NCI-H345 treated with DMSO at 0.1 percent for 48 hours (cell line): ENCODE measurements around the gene PRSS53.
"Not testable (repeated sequence)": the region's sequence is repeated elsewhere in the genome, so short reads cannot be mapped to it uniquely, and the experiment has no call there.

Experiments used
- DNase-seq: peaks from one replicate; lab custom pipeline; 2025; ENCODE audit not compliant: unreplicated experiment; lab: John Stamatoyannopoulos, UW

PRSS53 gene

DNA sequence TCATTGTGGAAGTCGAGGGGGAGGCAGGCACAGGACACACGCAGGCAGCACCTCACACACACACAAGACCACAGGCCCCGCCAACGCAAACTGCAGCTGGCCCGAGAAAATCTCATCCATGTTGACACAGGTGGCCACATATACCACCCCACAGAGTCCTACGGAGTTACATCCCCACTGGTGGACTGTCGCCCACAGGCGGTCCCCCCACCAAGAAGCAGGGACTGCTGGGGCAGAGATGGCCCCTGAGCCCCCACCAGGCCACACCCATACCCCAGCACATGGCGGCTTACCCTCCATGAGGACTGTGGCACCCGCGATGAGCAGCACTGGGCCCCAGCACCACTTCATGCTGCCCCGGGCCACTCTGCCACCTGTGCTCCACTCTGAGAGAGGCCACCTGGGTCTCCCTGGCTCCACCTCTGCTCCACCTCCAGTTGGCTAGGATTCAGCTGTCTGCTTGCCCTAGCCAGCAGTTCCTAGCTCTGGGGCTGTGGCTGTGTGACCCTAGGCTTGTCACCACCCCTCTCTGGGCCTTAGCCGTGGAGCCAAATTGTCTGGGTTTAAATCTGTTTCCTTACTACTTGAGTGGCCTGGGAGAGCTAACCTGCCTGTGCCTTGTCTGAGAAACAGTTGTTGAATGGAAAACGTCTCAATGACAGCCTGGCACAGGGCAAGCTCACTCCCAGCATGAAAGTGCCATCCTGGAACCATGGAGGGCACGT is at the start of gene PRSS53:
PRSS53 (minus strand) TSS at position 485 of the 725 bp plus-strand sequence; CDS start at position 351, 134 bp downstream.
- no peak for DNase-seq

- DNase-seq: not testable (repeated sequence)
Measured at GRCh38 chr16:31136822-31137499, 48.2 kb upstream of the PRSS53 start.

DNA sequence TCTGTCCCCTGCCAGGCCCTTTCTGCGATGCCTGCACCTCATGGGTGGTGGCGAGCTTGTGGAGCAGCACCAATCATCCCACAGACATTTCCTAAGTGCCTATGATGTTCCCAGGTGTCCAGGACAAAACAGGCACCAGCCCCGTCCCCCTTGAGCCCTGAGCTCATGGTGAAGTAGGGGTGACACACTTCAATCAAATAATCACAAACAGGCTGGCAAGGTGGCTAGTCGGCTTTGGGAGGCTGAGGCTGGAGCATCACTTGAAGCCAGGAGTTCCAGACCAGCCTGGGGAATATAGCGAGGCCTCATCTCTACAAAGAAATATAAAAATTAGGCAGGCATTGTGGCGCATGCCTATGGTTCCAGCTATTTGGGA is 47.5 kb upstream of the PRSS53 start:
- DNase-seq: no peak

DNA sequence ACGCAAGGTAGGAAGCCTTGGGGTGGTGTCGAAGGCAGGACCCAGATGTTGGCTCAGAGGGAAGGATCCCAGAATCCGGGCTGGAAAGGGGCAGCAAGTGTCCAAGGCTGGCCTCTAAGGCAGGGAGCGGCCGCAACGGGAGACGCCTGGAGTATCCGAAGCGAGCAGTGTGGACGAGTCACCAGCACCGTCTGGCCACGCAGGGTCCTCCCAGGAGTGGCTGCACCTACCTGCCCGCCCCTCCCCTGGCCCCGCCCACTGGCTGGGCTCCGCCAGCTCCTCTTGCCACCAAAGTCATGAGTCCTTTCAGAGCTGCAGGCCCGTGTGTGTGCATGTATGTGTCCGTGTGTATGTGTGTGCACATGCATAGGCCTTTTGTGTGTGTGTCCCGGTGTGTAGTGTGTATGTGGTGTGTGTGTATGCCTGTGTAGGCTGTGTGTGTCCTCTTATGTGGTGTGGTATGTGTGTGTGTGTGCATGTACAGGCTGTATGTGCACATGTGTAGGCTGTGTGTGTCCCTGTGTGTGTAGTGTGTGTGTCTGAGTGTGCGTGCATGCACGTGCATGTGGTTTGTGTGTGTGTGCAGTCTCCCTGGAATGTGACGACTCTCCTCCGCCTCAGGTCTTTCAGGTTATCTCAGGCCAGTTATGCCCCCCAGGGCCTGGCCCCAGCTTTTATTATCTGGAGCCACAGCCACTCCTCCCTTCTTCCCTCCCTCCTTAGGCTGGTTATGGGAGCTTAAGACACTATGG is 47.0 kb upstream of the PRSS53 start, which contains the start of gene PRSS8:
PRSS8 (minus strand) TSS at position 193 of the 752 bp plus-strand sequence. CDS start 229 bp downstream, outside the sequence.
- no peak for DNase-seq

DNA sequence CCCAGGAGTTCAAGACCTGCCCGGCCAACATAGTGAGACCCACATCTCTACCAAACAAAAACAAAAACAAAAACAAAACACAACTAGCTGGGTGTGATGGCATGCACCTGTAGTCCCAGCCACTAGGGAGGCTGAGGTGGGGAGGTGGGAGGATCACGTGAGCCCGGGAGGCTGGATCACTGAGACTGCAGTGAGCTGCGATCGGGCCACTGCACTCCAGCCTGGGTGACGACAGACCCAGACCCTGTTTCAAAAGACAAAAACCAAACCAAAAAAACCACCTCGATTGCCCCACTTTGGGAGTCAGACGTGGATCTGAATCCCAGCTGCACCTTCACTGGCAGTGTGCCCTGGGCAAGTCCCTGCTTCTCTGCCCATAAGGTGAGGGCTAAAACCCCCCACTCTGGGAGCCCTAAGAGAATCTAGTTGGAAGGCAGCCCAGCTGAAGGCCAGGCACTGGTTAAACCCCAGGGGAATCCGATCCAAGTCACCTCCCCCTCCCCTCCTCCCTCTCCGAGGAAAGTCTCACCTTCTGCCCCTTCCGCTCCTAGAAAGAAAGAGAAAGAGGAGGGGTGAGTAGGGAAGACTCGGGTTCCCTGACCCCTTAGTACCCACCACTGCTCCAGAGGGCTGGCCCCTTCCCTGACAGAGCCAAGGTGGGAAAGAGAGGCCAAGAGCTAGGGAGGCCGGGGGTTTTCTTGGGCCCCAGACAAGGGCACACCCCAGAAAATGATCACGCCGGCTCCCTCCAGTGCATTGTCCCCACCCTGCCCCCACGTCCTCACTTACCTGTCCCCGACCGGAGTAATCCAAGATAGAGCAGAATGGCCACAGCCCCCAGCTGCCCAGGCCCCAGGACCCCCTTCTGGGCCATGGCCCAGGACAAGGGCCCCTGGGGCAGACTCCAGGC is 46.1 kb upstream of the PRSS53 start:
- no peak for DNase-seq

DNA sequence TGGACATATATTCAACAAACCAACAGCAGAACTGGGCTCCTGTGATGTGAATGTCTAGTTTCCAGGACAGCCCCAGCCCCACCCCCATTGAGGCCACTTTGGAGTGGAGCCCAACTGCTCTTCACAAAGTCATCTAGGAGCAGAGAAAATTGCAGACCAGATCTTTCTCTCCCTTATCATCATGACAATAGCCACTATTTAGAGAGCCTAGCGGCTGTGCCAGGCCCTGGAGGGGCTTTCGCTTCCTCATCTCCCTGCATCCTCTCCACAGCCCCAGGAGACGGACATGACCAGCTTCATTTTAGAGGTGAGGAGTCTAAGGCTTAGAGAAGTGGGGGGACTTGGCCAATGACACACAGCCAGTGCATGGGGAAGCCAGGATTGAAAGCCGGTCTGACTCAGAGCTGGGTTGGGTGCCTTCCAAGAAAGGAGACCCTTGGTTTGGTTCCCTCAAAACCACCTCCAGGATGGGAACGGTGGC is 45.4 kb upstream of the PRSS53 start:
- DNase-seq: no peak

- DNase-seq: no peak
Measured at GRCh38 chr16:31133046-31133501, 44.3 kb upstream of the PRSS53 start.

DNA sequence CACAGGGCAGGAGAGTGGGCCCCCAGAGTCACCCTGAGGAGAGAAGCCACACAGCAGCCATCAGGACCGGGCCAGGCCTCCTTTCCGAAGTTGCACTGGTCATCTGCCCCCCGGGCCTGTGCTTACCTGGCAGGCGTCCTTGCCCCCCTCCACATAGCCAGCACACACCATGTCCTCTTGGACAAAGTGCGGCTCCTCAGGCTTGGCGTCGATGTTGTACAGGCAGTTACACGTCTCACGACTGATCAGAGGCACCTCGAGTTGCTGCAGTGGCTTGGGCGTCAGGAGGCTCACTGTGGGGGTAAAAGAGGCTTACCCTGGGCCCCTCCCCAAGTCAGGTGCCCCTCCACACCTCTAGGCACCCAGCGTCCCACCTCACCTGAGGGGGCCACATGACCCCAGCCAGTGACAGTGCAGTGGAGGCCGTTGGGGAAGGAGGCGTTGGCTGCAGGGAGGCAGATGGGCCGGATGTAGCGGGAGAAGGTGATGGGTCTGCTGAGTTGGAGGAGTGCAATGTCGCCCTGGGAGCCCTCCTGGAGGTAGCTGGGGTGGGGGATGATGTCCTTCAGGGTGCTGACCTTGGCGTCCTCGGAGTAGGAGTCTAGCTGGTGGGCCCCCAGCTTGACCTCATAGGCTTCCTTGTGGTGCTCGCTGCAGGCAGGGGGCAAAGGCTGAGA is 43.7 kb upstream of the PRSS53 start:
- no peak for DNase-seq

GRCh38 chr16:31131841-31132271 is 43.1 kb upstream of the PRSS53 start:
- DNase-seq: no peak

DNA sequence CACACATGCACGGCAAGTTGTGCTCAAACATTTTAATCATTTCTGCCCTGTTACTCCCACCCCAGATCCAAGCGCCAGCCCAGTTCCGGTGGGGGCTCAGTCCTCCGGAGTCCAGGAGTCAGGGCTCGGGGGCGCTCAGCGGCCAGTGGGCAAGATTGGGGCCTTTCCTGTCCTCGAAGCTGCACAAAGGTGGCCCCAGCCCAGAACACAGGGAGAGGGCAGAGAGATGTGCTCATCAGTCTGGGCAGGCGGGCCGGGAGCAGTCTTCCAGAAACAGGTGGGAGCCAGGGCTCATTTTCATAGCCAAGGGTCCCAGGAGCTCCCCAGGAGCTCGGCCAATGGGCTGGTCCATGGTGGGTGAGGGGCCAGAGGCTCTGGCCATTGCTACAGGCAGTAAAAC is 42.7 kb upstream of the PRSS53 start:
- no peak for DNase-seq

- no peak for DNase-seq
Measured at GRCh38 chr16:31130899-31131298, 42.2 kb upstream of the PRSS53 start.

DNA sequence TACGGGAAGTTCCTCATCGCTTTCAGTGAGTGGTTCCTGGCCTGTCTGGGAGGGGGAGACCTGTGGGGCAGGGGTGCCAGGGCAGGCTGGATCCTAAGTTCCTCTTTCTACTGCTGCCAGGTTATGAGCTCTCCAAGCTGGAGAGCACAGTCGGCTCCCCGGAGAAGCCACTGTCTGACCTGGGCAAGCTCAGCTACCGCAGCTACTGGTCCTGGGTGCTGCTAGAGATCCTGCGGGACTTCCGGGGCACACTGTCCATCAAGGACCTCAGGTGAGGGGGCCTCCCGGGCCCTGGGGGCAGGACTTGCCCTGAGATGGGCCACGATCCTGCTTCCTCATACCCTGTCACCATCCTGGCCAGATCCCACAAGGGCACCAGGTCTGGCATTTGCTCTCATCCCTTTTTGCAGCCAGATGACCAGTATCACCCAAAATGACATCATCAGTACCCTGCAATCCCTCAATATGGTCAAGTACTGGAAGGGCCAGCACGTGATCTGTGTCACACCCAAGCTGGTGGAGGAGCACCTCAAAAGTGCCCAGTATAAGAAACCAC is 41.7 kb upstream of the PRSS53 start:
- DNase-seq: no peak

GRCh38 chr16:31129568-31130335 is 41.0 kb upstream of the PRSS53 start:
- no peak for DNase-seq

DNA sequence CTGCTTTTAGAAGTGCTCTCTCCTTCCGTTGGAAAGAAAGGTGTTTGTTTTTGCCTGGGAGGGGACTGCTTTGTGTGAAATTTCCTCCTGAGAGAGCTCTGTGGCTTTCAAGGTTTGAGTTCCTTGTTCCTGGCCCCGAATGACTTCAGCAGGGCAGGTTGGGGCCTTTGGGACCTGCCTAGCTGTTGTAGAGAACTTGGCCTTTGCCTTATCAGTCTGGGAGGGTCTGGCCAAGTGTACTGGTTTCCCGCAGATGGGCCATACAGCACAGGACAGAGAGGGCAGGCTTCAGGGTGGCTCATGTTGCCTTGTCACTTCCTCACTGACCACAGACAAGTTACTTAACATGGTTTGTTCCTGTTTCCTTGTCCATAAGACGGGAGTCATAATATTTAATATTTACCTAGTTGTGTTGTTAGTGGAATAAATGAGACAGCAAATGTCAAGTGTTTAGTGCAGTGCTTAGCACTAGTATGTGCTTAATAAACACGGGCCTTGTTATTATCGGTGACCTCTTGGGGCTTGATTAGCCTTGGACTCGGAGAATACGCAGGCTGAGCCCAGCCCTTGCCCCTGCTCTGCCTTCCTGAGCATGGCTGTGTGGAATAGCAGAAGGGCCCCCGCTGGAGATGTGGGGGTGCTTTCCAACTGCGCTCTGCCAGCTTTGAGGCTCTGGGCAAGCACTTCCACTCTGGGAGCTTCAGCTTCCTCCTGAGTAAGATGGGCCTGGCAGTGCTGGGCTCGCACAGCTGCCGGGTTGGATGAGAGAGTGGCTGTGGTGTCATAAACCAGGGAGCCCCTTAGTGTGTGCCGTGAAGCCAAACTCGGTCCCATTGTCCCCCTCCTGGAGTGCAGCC is 40.2 kb upstream of the PRSS53 start:
- no peak for DNase-seq

GRCh38 chr16:31127182-31127581 is 38.4 kb upstream of the PRSS53 start:
- DNase-seq: no peak

DNA sequence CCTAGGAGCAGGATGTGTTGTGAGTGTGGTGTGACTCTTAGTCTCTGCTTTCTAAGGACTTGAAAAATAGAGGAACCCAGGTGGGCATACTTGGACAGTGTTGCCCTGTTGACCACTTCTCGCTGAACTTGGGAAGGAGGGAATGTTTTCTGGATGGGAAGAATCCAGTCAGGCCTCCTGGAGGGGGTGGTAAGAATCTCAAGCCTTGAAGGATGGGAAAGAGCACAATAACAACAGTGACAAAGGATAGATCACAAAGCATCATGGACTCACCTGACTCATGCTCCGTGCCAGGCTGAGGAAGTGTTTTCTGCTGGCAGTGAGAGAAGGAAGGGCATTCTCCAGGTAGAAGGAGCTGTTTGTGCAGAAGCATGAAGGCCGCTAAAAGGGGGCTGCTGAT is 37.1 kb upstream of the PRSS53 start:
- DNase-seq: no peak

DNA sequence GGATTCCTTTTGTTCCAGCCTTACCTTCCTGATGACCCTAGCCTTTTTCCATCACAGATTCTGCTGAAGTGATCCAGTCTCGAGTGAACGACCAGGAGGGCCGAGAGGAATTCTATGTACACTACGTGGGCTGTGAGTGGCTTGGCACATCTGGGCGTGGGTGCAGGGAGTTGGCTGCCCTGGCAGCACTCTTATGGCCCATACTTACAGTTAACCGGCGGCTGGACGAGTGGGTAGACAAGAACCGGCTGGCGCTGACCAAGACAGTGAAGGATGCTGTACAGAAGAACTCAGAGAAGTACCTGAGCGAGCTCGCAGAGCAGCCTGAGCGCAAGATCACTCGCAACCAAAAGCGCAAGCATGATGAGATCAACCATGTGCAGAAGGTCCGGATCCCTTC is 31.4 kb upstream of the PRSS53 start:
- DNase-seq: no peak
